ENCODE data around the gene TPD52L2. TPM values are rescaled to one million over a fixed set of nuclear protein-coding genes. Genes with fewer than 3 reads are reported as not detected.
"Not testable (repeated sequence)": the region's sequence is repeated elsewhere in the genome, so short reads cannot be mapped to it uniquely, and the experiment has no call there.

TPD52L2 gene
- polyA plus RNA-seq, 1 donor from 2014 or later: 80.4 TPM

DNA sequence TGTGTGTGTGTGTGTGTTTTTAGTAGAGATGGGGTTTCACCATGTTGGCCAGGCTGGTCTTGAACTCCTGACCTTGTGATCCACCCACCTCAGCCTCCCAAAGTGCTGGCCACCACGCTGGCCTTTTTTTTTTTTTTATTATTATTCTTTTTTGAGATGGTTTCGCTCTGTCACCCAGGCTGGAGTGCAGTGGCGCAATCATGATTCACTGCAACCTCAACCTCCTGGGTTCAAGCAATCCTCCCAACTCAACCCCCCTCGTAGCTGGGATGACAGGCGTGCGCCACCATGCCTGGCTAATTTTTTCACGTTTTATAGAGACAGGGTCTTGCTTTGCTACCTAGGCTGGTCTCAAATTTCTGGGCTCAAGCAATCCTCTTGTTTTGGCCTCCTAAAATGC lies 9.2 kb downstream of the TPD52L2 start:
- H3K27ac Mint-ChIP-seq, H3K4me1 Mint-ChIP-seq, H3K9me3 Mint-ChIP-seq, H3K36me3 Mint-ChIP-seq, H3K27me3 Mint-ChIP-seq, H3K4me3 Mint-ChIP-seq: not testable (repeated sequence)

DNA sequence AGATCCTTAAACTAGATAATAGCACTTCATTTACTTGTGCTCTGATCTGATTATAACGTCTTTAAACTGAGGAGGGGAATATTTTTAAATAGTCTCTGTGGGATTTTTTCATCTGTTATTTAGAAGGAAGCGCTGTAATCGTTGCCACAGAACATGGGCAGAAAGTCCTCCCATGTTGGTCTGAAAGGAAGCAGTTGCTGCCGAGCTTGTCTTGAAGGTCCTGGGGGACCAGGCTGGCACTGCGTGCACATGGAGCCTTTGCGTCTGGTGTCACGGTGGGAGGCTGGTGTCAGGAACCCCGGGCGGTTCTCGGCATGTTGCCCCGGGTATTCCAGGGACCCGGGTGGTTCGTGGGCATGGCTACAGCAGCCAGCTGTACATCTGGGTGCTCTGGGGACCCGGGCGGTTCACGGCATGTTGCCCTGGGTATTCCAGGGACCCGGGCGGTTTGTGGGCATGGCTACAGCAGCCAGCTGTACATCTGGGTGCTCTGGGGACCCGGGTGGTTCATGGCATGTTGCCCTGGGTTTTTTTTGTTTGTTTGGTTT lies 11.5 kb downstream of the TPD52L2 start:
- no peaks in the 10 kb centered on the region for H3K27me3 Mint-ChIP-seq
- H3K4me1 Mint-ChIP-seq: no peaks in the 10 kb centered on the region
- no peaks in the 10 kb centered on the region for H3K9me3 Mint-ChIP-seq
- no peak overlapping the region for H3K27ac Mint-ChIP-seq
- H3K36me3 Mint-ChIP-seq: peaks cover 4% of the 10 kb centered on the region
- no peak overlapping the region for H3K4me3 Mint-ChIP-seq

DNA sequence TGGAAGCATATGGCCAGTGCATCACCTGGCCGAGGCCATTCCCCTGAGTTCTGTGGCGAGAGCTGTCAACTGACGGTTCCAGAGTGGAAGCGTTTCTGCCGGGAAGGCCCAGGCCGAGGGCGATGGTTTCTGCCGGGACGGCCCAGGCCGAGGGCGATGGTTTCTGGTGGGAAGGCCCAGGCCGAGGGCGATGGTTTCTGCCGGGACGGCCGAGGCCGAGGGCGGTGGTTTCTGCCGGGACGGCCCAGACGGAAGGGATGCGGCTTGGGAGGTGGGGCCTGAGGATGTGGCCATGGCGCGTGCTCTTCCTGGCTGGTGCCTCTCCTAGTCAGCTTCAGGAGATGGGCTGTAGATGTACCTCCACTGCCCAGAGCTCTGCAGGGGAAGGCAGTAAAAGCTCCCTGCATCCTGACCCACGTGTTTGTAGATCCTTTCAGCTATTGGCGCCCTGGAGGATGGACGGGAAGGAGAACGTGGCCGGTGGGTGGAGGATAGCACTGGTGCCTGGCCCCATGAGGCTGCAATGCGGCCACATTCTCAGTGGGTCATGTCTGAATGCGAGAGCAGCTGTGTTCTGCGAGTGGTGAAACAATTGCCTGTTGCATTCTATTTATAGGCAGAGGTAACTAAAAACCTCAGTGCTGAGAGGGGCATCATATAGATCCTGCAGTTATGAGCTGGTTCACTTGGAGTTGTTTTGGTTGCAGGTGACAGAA lies 12.8 kb downstream of the TPD52L2 start:
- Mint-ChIP-seq H3K9me3 (no peaks in the 10 kb centered on the region), H3K27me3 (no peaks in the 10 kb centered on the region), H3K4me1 (no peaks in the 10 kb centered on the region), H3K36me3 (peaks cover 4% of the 10 kb centered on the region), H3K4me3 (no peak overlapping the region), H3K27ac (no peak overlapping the region)

- no peaks in the 10 kb centered on the region for H3K4me1 Mint-ChIP-seq
- peaks cover 4% of the 10 kb centered on the region for H3K36me3 Mint-ChIP-seq
- no peaks in the 10 kb centered on the region for H3K9me3 Mint-ChIP-seq
- no peak overlapping the region for H3K4me3 Mint-ChIP-seq
- H3K27me3 Mint-ChIP-seq: no peaks in the 10 kb centered on the region
- no peak overlapping the region for H3K27ac Mint-ChIP-seq
Observed at GRCh38 chr20:63878899-63879663, 14.0 kb downstream of the TPD52L2 start.

DNA sequence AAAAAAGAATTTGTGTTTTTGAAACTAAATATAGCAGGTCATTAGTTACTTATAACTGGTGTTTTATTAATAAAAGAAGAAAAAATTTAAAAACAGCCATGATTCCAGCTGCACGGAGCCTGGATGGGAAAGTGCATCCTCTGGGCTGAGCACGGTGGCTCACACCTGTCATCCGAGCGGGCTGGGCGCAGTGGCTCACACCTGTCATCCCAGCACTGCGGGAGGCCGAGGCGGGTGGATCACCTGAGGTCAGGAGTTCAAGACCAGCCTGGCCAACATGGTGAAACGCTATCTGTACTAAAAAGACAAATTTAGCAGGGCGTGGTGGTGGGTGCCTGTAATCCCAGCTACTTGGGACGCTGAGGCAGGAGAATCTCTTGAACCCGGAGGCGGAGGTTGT lies 15.8 kb downstream of the TPD52L2 start:
- not testable (repeated sequence) for H3K4me1 Mint-ChIP-seq, H3K36me3 Mint-ChIP-seq

DNA sequence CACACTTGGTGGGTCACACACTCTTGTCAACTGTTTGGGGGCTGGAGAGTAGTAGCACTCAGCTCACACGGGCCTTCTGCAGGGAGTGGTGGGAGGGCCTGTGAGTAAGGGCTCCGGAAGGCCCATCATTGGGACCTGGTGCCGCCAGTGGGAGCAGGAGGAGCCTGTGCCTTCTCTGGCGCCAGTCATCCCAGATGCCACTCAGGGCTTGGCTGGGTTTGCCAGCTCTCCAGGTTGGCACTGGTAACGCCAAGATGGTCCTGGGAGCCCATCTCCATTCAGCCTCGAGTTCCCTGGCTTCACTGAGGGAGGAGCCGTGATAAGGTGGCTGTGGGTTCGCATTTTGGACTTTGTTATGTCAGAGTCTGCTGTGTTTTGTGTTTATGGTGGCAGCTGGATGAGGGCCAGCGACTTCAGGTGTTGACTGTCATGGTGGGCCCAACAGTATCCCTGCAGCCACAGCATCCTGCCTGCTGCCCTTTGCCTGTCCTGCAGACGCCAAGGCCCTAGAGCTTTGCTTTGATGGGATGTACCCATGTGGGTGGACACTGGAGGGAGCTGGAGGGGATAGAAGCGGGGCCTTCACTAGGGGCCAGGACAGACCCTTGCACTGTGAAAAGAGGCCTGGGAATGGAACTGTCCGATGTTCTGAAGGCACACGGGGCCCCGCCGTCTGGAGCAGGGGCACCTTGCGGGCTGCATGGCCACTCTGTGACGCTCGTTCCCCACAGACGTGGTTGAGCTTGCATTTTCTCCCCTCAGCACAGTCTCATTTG lies 16.6 kb downstream of the TPD52L2 start:
- Mint-ChIP-seq H3K4me1 (no peaks in the 10 kb centered on the region), H3K9me3 (no peaks in the 10 kb centered on the region), H3K4me3 (no peak overlapping the region), H3K27ac (peak overlapping the region in 1 of 3 donors; percentile 62), H3K36me3 (no peaks in the 10 kb centered on the region), H3K27me3 (no peaks in the 10 kb centered on the region)

More for the DNA sequence above, 15.8 kb downstream of the TPD52L2 start:
- not testable (repeated sequence) for H3K27me3 Mint-ChIP-seq, H3K9me3 Mint-ChIP-seq, H3K27ac Mint-ChIP-seq, H3K4me3 Mint-ChIP-seq

GRCh38 chr20:63882257-63883200 lies 17.5 kb downstream of the TPD52L2 start:
- no peak overlapping the region for H3K4me3 Mint-ChIP-seq
- H3K27me3 Mint-ChIP-seq: no peaks in the 10 kb centered on the region
- no peaks in the 10 kb centered on the region for H3K9me3 Mint-ChIP-seq
- H3K27ac Mint-ChIP-seq: no peak overlapping the region
- no peaks in the 10 kb centered on the region for H3K36me3 Mint-ChIP-seq
- no peaks in the 10 kb centered on the region for H3K4me1 Mint-ChIP-seq

- H3K27me3 Mint-ChIP-seq: no peaks in the 10 kb centered on the region
- H3K9me3 Mint-ChIP-seq: no peaks in the 10 kb centered on the region
- H3K4me1 Mint-ChIP-seq: no peaks in the 10 kb centered on the region
- H3K27ac Mint-ChIP-seq: no peak overlapping the region
- H3K36me3 Mint-ChIP-seq: no peaks in the 10 kb centered on the region
- no peak overlapping the region for H3K4me3 Mint-ChIP-seq
Observed at GRCh38 chr20:63883201-63883593, 18.1 kb downstream of the TPD52L2 start.

DNA sequence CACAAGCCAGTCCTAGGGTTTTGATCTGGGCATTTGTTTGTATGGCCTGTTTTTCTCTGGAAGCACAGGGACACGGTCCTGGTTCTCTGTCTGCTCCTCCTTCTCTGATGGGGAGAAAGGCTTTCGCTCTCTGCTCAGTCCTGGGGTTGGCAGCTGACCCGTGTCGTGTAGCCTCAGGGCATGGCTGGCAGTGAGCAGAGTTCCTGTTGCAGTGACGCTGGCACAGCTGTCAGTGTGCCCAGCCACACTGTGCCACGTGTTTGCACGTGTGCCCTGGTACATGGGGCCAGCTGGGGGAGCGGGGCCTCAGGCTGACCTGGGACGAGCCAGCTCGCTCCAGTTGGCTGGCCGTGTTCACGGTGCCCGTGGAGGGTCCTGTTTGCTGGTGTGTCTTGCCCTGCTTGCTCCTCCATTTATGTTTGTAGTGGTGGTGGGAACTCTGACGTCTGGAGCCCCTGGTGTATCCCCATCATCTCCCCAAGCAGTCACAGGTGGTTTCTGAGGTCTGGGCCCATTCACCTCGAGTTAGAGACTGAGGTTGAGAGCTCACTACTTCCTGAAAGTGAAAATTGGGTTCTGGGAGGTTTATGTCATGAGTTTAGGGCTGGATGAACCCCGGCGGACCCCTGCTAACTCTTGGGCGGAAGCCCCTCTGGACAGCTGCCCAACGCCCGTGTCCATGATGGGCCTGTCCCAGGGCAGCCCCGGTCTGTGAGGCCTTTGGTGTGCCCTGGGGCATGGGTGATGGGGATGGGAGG lies 19.6 kb downstream of the TPD52L2 start:
- H3K27ac Mint-ChIP-seq: no peak overlapping the region

GRCh38 chr20:63885264-63886053 lies 20.4 kb downstream of the TPD52L2 start:
- Mint-ChIP-seq H3K4me1 (no peaks in the 10 kb centered on the region), H3K4me3 (no peak overlapping the region), H3K27me3 (no peaks in the 10 kb centered on the region), H3K9me3 (no peaks in the 10 kb centered on the region), H3K27ac (no peak overlapping the region), H3K36me3 (peaks cover 2% of the 10 kb centered on the region)

More for the DNA sequence above, 19.6 kb downstream of the TPD52L2 start:
- no peak overlapping the region for H3K4me3 Mint-ChIP-seq
- H3K4me1 Mint-ChIP-seq: no peaks in the 10 kb centered on the region
- H3K27me3 Mint-ChIP-seq: no peaks in the 10 kb centered on the region
- no peaks in the 10 kb centered on the region for H3K9me3 Mint-ChIP-seq
- H3K36me3 Mint-ChIP-seq: peaks cover 2% of the 10 kb centered on the region

DNA sequence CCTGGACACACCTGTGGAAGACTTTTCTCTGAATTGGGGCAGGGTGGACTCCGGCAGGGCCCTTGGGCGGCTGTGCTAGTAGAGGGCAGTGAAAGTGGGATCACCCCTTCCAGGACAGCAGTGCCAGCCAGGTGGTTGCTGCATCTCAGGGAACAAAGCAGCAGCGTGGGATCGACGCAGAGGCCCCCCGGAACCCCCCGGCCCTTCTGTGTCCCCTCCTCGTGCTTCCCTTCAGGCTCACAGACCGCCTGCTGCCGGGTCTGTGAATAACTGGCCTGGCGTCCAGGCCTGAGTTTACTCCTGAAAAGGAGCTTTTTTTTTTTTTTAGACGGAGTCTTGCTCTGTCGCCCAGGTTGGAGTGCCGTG lies 21.0 kb downstream of the TPD52L2 start:
- Mint-ChIP-seq H3K36me3 (peaks cover 2% of the 10 kb centered on the region), H3K9me3 (no peaks in the 10 kb centered on the region), H3K27ac (no peak overlapping the region)

GRCh38 chr20:63886921-63887320 lies 21.9 kb downstream of the TPD52L2 start:
- Mint-ChIP-seq H3K4me3 (no peak overlapping the region), H3K36me3 (peaks cover 2% of the 10 kb centered on the region), H3K9me3 (no peaks in the 10 kb centered on the region), H3K27me3 (no peaks in the 10 kb centered on the region), H3K27ac (no peak overlapping the region), H3K4me1 (no peaks in the 10 kb centered on the region)

More for the DNA sequence above, 21.0 kb downstream of the TPD52L2 start:
- Mint-ChIP-seq H3K4me3 (no peak overlapping the region), H3K4me1 (no peaks in the 10 kb centered on the region), H3K27me3 (no peaks in the 10 kb centered on the region)
